ENCODE results near the gene SAMSN1. TPM values are rescaled to one million over a fixed set of nuclear protein-coding genes. Genes with fewer than 3 reads are reported as not detected.

The SAMSN1 gene
- total RNA-seq, 1 donor from 2014 or later: 2.6 TPM

DNA sequence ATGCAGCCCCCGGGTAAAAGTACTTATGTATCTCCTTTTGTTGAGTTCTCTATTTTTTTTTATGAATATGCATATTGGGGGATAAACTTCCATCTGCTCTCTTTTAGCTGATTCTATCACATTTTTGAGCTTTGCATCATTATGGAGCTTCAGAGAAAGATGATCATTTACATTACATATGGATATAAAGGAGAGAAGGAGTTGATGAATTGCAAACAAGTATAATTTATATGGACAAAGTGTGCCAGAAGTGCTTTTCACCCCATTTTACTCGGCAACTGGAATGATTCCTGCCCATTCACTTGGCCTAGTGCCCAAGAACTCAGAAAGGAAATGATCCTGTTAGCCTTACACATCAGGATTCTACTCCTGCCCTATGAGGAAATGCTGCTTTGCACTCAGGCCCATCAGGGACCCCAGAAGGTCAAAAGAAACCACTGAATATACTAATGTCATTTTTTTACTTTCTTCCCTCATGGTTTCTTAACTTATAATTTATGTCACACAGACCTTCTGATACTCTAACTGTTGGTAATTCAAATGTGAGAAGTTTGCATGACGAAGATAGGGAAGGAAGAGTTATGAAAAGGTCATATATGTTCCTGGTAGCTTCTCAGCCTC, 65.6 kb downstream of the SAMSN1 start:
- TF ChIP-seq, protein P1, sequence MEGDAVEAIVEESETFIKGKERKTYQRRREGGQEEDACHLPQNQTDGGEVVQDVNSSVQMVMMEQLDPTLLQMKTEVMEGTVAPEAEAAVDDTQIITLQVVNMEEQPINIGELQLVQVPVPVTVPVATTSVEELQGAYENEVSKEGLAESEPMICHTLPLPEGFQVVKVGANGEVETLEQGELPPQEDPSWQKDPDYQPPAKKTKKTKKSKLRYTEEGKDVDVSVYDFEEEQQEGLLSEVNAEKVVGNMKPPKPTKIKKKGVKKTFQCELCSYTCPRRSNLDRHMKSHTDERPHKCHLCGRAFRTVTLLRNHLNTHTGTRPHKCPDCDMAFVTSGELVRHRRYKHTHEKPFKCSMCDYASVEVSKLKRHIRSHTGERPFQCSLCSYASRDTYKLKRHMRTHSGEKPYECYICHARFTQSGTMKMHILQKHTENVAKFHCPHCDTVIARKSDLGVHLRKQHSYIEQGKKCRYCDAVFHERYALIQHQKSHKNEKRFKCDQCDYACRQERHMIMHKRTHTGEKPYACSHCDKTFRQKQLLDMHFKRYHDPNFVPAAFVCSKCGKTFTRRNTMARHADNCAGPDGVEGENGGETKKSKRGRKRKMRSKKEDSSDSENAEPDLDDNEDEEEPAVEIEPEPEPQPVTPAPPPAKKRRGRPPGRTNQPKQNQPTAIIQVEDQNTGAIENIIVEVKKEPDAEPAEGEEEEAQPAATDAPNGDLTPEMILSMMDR (conservative IDR thresholded peaks at IDR 0.05): no peak
- H3K27me3 Mint-ChIP-seq: no peaks in the 10 kb centered on the region
- no peak overlapping the region for H3K4me3 Mint-ChIP-seq
- no peak overlapping the region for H3K27ac Mint-ChIP-seq
- no peaks in the 10 kb centered on the region for H3K9me3 Mint-ChIP-seq
- DNase-seq (ENCODE audit: extremely low spot score, unreplicated experiment): no peak
- no peaks in the 10 kb centered on the region for H3K4me1 Mint-ChIP-seq (ENCODE audit: unreplicated experiment)
- H3K36me3 Mint-ChIP-seq: no peaks in the 10 kb centered on the region

DNA sequence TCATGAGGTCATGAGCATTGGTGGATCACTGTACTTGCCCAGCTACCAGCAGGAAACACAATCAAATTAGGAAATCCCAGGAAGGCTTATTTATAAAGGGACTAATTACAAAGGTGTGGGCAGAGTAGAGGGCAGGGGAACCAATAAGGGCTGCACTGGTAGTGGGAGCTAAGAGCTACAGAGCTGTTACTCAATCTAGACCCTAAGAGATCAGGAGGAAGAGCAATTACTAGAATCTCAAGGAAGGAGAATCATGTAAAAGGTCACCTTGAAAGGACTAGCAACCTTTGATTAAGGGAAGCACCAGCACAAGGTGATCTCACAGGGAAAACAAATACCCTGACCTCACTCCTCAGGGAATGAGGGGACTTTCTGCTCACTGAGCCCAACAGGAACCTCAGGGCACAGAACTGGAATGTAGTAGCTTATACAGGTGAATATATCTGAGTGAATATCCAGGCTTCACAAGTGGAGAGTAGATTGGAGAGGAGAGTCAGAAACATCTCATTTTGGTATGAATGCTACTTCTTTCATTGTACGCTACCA, 66.8 kb downstream of the SAMSN1 start:
- Mint-ChIP-seq H3K36me3 (no peaks in the 10 kb centered on the region), H3K4me1 (ENCODE audit: unreplicated experiment) (no peaks in the 10 kb centered on the region), H3K27ac (no peak overlapping the region), H3K9me3 (no peaks in the 10 kb centered on the region), H3K4me3 (no peak overlapping the region), H3K27me3 (no peaks in the 10 kb centered on the region)
- no peak for DNase-seq (ENCODE audit: extremely low spot score, unreplicated experiment)
- TF ChIP-seq, protein P1 (conservative IDR thresholded peaks at IDR 0.05): no peak

DNA sequence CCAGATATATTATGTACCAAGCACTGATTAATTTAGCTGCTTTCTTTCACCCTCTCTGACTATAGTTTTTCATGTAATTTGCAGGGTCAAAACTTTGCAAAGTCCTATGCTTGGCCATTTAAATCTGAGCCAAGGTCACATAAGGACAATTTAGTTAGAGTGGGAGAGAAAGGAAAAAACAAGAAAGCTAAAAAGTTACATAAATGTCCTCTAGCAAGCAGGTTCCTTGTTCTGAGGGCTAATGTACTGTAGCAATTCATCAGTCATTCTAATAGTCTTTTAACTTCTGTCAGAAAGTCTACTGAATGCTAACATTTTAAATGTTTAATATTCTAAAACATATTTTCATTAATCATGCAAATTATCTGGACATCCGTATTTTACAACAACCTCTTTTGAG, 68.3 kb downstream of the SAMSN1 start:
- H3K27ac Mint-ChIP-seq: no peak overlapping the region
- no peaks in the 10 kb centered on the region for H3K27me3 Mint-ChIP-seq
- no peaks in the 10 kb centered on the region for H3K9me3 Mint-ChIP-seq
- H3K4me3 Mint-ChIP-seq: no peak overlapping the region
- TF ChIP-seq, protein P1 (conservative IDR thresholded peaks at IDR 0.05): no peak
- no peaks in the 10 kb centered on the region for H3K4me1 Mint-ChIP-seq (ENCODE audit: unreplicated experiment)
- H3K36me3 Mint-ChIP-seq: no peaks in the 10 kb centered on the region
- DNase-seq (ENCODE audit: extremely low spot score, unreplicated experiment): no peak

DNA sequence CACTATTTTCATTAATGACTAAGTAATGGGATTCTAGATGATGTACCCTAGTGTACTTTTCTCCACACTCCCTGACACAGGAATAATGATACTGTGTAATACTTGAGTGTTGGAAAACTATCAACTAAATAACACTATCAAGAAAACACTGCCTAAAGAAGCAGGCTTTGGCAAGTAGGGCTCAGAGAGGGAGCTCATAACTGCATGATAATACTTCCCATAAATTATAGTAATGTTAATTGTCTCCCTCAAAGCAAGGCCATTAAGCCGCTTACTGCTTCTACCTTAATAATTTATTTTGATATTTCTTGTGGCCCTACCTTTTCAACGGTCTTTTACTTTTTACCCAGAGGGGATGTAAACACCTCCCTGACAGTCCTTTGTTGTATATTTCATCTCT, 69.0 kb downstream of the SAMSN1 start:
- no peak overlapping the region for H3K4me3 Mint-ChIP-seq
- no peaks in the 10 kb centered on the region for H3K9me3 Mint-ChIP-seq
- no peaks in the 10 kb centered on the region for H3K36me3 Mint-ChIP-seq
- DNase-seq (ENCODE audit: extremely low spot score, unreplicated experiment): no peak
- no peaks in the 10 kb centered on the region for H3K27me3 Mint-ChIP-seq
- H3K27ac Mint-ChIP-seq: no peak overlapping the region
- TF ChIP-seq, protein P1 (conservative IDR thresholded peaks at IDR 0.05): no peak
- no peaks in the 10 kb centered on the region for H3K4me1 Mint-ChIP-seq (ENCODE audit: unreplicated experiment)

DNA sequence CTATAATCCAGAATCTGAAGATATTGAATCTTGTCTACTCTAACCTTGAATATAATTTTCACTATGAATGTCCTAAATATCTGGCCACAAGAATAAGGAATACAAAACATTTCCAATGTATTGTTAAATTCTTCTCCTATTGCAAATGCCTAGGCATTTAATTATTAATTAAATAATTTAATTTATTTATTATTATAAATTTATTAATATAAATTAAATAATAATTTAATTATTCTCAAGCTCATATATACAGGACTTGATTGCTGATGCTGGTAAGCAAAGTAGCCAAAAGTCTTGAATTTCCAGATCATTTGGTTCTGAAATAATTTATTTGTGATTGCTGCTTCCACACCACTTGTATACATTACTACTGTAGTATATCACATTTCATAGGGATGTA, 71.1 kb downstream of the SAMSN1 start:
- Mint-ChIP-seq H3K4me3 (no peak overlapping the region), H3K4me1 (ENCODE audit: unreplicated experiment) (no peaks in the 10 kb centered on the region), H3K36me3 (no peaks in the 10 kb centered on the region), H3K9me3 (no peaks in the 10 kb centered on the region), H3K27me3 (no peaks in the 10 kb centered on the region), H3K27ac (no peak overlapping the region)
- DNase-seq (ENCODE audit: extremely low spot score, unreplicated experiment): no peak
- TF ChIP-seq, protein P1 (conservative IDR thresholded peaks at IDR 0.05): no peak
